Prostate gland (tissue), 2 donors: ENCODE results near the gene MAPK1.

Experiments used
- POLR2A ChIP-seq: fragments of 450-650 bp; IDR thresholded peaks from one replicate; pipeline ENCODE4 v1.6.1; 2016; ENCODE audit warnings: antibody characterized with exemption, mild to moderate bottlenecking
- TF ChIP-seq, protein P1 (sequence below), 4 experiments: fragments of 200-600 bp in 2 of 4; fragments of 450-650 bp in 2 of 4; sonication (generic) in 2 of 4; IDR thresholded peaks; 1 replicate in 3 of 4; 2 replicates in 1 of 4; pipeline ENCODE4 v1.5.1; 2016 to 2019; ENCODE audit warnings: antibody characterized with exemption in 4 of 4, mild to moderate bottlenecking in 2 of 4, moderate library complexity in 2 of 4

GRCh38 chr22:21725956-21726649, 141.3 kb downstream of the MAPK1 start:
- TF ChIP-seq, protein P1, sequence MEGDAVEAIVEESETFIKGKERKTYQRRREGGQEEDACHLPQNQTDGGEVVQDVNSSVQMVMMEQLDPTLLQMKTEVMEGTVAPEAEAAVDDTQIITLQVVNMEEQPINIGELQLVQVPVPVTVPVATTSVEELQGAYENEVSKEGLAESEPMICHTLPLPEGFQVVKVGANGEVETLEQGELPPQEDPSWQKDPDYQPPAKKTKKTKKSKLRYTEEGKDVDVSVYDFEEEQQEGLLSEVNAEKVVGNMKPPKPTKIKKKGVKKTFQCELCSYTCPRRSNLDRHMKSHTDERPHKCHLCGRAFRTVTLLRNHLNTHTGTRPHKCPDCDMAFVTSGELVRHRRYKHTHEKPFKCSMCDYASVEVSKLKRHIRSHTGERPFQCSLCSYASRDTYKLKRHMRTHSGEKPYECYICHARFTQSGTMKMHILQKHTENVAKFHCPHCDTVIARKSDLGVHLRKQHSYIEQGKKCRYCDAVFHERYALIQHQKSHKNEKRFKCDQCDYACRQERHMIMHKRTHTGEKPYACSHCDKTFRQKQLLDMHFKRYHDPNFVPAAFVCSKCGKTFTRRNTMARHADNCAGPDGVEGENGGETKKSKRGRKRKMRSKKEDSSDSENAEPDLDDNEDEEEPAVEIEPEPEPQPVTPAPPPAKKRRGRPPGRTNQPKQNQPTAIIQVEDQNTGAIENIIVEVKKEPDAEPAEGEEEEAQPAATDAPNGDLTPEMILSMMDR (IDR thresholded peaks at IDR 0.05): no peak
- no peak for TF ChIP-seq POLR2A
